GM21381 (cell line): Measurements from ENCODE around the gene XXYLT1.

Experiments
- ATAC-seq: cut with Tn5 transposase; IDR thresholded peaks from one replicate; pipeline ENCODE4 v1.9.1; 2021; ENCODE audit warnings: mild to moderate bottlenecking, moderate library complexity; ENCODE audit not compliant: unreplicated experiment

The XXYLT1 gene

GRCh38 chr3:195035345-195036202, 235.4 kb downstream of the XXYLT1 start:
- ATAC-seq: no peak

- ATAC-seq: no peak
Observed at GRCh38 chr3:195034541-195034940, 236.4 kb downstream of the XXYLT1 start.

GRCh38 chr3:195034101-195034500, 236.9 kb downstream of the XXYLT1 start:
- no peak for ATAC-seq

GRCh38 chr3:195033531-195034091, 237.3 kb downstream of the XXYLT1 start:
- ATAC-seq: no peak

- no peak for ATAC-seq
Observed at GRCh38 chr3:195032955-195033354, 238.0 kb downstream of the XXYLT1 start.

GRCh38 chr3:195032106-195032759, 238.7 kb downstream of the XXYLT1 start:
- ATAC-seq: no peak

GRCh38 chr3:195031574-195032003, 239.4 kb downstream of the XXYLT1 start:
- no peak for ATAC-seq

GRCh38 chr3:195030791-195031321, 240.1 kb downstream of the XXYLT1 start:
- no peak for ATAC-seq

- ATAC-seq: no peak
Observed at GRCh38 chr3:195028877-195029606, 241.9 kb downstream of the XXYLT1 start.

- ATAC-seq: no peak
Observed at GRCh38 chr3:195025884-195026200, 245.1 kb downstream of the XXYLT1 start.

GRCh38 chr3:195025056-195025883, 245.7 kb downstream of the XXYLT1 start:
- ATAC-seq: no peak

- no peak for ATAC-seq
Observed at GRCh38 chr3:195023989-195024388, 247.0 kb downstream of the XXYLT1 start.

GRCh38 chr3:195023576-195023975, 247.4 kb downstream of the XXYLT1 start:
- ATAC-seq: no peak

GRCh38 chr3:195021692-195022091, 249.3 kb downstream of the XXYLT1 start:
- no peak for ATAC-seq

- no peak for ATAC-seq
Observed at GRCh38 chr3:195020921-195021320, 250.0 kb downstream of the XXYLT1 start.

- no peak for ATAC-seq
Observed at GRCh38 chr3:195020185-195020584, 250.8 kb downstream of the XXYLT1 start.

- no peak for ATAC-seq
Observed at GRCh38 chr3:195019335-195019734, 251.6 kb downstream of the XXYLT1 start.
